WI38 (cell line): ENCODE measurements around the gene DGCR2.

Source experiments
- H3K4me3 ChIP-seq: 2 replicates; pipeline ENCODE4 v1.5.1; 2011; ENCODE audit warnings: low read depth, mild to moderate bottlenecking, control low read depth, low read length
- TF ChIP-seq, protein P1 (sequence below): IDR thresholded peaks from 2 replicates; pipeline ENCODE4 v1.5.1; 2012; ENCODE audit warnings: low read depth, mild to moderate bottlenecking, control low read depth, low read length

DGCR2 gene

DNA sequence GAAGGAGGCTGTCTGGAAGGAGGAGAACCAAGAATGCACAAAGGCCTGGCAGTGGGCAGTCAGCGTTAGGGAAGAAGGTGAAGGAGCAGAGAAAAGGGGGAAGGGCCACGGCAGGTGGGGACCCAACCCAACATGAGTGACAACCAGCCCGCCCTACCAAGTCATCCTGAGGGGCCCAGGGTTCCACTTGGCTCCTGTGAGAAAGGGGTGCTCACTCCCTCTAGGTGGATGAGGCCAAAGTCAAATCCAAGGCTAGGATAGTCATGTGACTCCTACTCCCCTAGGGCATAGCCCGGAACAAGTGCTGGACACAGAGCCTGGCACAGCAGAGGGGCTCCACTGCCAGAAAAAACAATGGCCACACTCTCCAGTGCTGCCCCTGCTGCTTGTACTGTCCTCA is 2.2 kb upstream of the DGCR2 start:
- TF ChIP-seq, protein P1, sequence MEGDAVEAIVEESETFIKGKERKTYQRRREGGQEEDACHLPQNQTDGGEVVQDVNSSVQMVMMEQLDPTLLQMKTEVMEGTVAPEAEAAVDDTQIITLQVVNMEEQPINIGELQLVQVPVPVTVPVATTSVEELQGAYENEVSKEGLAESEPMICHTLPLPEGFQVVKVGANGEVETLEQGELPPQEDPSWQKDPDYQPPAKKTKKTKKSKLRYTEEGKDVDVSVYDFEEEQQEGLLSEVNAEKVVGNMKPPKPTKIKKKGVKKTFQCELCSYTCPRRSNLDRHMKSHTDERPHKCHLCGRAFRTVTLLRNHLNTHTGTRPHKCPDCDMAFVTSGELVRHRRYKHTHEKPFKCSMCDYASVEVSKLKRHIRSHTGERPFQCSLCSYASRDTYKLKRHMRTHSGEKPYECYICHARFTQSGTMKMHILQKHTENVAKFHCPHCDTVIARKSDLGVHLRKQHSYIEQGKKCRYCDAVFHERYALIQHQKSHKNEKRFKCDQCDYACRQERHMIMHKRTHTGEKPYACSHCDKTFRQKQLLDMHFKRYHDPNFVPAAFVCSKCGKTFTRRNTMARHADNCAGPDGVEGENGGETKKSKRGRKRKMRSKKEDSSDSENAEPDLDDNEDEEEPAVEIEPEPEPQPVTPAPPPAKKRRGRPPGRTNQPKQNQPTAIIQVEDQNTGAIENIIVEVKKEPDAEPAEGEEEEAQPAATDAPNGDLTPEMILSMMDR = no peak
- no peak overlapping the region for H3K4me3 ChIP-seq

DNA sequence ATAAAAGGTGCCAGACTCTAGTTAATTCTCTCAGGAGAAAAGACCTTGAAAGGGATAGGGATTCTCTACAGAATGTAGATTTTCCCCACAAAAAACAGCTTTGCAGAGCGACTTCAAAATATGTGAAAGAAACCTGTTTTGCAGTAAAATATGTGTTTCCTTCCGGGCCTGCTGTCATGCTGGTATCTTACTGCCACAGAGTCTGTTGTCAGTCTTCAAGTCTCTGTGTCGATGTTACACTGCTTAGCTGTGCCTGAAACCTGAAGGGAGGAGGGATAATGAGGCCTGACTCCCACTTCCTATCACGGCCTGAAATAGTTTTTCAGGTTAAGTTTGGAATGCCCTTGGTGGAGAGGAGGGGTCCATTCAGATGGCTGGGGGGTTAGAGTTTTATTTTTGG is 1.7 kb upstream of the DGCR2 start:
- no peak overlapping the region for H3K4me3 ChIP-seq
- TF ChIP-seq, protein P1 = no peak

DNA sequence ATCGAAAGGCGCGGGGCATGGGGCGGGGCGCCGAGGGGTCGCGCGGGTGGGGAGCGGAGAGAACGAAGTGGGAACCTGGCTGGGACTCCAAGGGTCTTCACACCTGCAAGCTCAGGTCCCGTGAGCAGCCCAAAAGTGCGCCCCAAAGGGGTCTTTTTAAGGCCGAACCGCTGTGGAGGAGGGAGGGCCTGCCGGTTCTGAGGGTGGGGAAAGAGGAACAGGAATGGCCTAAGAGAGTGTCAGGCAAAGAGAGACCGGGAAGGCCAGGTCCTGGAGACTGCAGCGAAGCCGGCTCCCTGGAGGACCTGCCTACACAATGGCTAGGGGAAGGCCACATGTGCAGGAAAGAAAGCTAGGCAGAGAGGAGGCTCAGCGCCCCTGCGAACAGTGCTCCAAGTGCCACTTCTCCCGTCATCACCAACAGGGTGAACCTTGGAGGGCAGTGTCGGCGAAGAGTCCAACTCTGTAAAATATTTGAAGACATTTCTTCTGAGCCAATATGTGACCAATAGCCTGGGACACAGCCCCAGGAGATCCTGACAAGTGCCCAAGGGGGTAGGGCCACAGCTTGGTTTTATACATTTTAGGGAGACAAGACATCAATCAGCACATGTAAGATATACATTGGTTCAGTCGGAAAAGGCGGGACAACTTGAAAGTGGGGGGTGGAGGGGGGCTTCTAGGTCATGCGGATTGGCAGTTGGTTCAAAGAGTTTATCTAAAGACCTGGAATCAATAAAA is 710 bp upstream of the DGCR2 start:
- peak overlapping the region; percentile 56 for H3K4me3 ChIP-seq
- TF ChIP-seq, protein P1 = no peak

DNA sequence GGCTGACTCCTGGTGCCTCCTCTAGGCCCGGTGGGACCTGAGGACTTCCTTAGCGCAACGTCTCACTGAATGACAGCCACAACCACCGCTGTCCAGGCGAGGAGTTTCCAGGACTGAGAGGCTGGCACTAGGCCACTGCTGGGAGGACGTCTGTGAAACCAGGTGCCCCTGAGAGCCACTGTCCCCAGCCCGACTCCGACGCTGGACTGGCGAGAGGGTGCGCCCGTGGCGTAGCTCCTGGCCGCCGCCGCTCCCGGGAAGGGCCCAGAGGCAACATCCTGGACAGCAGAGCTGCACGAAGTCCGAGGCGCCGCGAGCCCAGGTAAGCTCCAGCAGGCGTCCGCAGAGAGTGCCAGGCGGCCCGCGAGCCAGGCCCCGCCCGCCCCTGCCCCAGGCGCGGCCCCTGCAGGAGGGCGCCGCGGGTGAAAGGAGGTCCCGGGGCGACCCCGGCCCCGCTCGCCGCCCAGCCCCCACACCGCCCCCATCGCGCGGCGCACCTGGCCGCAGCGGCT is 525 bp downstream of the DGCR2 start:
- H3K4me3 ChIP-seq = peak overlapping the region; percentile 90
- TF ChIP-seq, protein P1 = no peak

DNA sequence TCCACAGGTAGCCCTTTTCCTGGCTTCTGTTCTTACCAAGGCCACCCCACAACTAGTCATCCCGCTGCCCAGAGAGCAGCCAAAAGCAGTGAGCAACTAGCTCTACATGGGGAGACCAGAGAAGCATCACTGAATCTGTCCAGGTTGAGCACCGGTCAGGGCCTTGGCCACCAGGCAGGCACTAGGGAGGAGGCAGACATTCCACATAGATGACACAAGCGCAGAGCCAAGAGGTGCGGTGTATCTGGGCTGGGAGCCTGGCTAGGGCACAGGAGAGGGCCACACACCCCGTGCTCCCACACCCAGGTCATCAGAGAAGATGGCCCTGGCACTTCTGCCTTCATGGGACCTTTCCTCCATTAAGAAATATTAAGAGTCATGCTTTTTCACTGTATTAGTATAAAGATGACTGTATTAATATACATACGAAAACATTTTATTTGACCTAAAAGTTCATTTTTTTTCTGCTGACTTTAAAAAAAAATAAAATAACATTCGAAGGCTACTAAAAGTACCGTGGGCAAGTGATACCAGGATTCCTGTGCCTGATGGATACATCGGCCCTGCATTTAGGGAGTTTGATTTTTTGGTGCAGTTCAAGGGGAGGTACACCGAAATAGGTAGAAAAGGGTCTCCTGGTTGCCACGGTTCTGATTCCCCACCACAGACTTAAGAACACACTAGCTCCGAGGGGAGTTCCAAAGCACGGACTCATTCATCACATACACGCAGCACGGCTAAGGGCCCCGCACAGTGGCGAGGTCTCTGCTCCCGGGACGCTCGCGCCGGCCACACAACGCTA is 1.2 kb downstream of the DGCR2 start:
- TF ChIP-seq, protein P1 = no peak

DNA sequence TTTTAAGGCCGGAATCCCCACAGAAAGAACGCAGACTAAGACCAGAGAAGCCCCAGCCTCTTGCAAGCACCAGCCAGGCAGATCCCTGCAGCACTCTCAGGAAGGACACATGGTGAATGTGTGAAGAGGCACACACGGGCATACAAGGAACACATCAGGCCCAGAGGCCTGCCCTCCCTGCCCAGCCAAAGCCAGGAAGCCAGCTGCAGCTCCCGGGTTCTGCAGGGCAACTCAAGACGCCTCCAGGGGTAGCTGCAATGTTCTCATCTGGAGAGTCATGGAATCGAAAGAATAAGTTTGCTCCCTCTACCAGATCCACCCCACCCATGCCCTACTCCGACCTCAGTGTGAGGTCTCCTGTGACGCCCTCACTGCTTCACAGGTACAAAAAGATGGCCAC is 2.3 kb downstream of the DGCR2 start:
- TF ChIP-seq, protein P1 = no peak
- H3K4me3 ChIP-seq = no peak overlapping the region

More for the DNA sequence above, 1.2 kb downstream of the DGCR2 start:
- H3K4me3 ChIP-seq = peak overlapping the region; percentile 90
